ENCODE data around the gene SEMA6A.

Gene SEMA6A

GRCh38 chr5:116436674-116437350 lies 137.8 kb downstream of the SEMA6A start:
- FAIRE-seq, result no peak

DNA sequence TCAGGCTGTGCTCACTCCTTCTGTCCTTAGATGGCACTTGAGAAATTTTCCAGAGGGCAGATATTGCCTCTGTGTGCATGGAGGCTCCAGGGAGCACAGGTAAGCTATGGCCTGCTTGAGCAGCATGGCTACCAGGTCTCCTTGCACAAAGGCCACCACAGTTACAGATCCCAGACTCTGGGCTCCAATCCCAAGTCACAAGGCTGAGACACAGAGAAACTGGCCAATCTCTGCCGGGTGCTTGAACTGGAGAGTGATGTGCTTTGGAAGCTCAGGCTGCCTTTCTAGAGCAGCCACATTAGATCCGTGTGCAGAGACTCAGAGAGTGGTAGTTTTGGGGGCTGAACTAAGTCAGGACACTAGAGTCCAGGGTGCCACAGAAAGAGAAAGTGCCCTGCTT lies 145.7 kb downstream of the SEMA6A start:
- no peak for FAIRE-seq

DNA sequence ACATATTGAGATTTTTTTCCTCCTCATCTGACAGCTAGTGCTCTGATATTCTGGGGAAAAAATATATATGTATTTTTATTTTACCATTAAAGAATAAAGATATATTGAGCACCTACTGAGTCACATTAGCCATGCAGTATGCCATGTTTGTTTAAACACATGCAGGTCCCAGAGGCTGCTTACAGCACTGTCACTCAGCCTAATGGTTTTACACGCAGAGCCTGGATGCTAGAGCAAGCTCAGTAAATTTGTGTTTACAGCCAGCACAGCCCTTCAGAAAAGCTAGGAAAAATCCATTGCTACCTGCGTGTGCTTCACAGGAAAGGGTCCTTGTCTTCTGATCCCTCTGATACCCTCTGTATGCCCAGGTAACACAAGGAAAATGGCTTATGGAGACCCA lies 146.2 kb downstream of the SEMA6A start:
- FAIRE-seq, result no peak

GRCh38 chr5:116424951-116425350 lies 149.7 kb downstream of the SEMA6A start:
- no peak for FAIRE-seq

GRCh38 chr5:116424258-116424615 lies 150.4 kb downstream of the SEMA6A start:
- FAIRE-seq, result no peak

- no peak for FAIRE-seq
Measured at GRCh38 chr5:116423587-116424257, 150.9 kb downstream of the SEMA6A start.

GRCh38 chr5:116423141-116423540 lies 151.5 kb downstream of the SEMA6A start:
- FAIRE-seq, result no peak

- no peak for FAIRE-seq
Measured at GRCh38 chr5:116421080-116421629, 153.5 kb downstream of the SEMA6A start.

- FAIRE-seq, result no peak
Measured at GRCh38 chr5:116420540-116420939, 154.1 kb downstream of the SEMA6A start.

DNA sequence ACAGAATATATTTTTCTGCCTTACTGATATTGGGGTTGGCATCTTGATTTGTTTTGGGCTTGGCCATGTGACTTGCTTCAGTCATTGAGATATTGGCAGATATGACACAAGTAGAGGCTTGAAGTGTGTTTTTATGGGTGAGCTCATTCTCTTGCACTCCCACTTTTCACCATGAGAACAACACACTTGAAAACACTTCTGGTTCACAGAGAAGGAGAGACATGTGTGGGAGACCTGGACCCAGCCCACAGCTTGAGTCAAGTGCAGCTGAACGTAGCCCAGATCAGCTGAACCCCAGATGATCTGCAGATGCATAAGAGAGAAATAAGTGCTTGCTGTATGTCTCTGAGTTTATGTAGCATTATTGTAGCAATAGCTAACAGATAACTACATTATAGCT lies 155.4 kb downstream of the SEMA6A start:
- no peak for FAIRE-seq

- FAIRE-seq, result no peak
Measured at GRCh38 chr5:116418774-116419173, 155.8 kb downstream of the SEMA6A start.

- FAIRE-seq, result no peak
Measured at GRCh38 chr5:116418016-116418415, 156.6 kb downstream of the SEMA6A start.

DNA sequence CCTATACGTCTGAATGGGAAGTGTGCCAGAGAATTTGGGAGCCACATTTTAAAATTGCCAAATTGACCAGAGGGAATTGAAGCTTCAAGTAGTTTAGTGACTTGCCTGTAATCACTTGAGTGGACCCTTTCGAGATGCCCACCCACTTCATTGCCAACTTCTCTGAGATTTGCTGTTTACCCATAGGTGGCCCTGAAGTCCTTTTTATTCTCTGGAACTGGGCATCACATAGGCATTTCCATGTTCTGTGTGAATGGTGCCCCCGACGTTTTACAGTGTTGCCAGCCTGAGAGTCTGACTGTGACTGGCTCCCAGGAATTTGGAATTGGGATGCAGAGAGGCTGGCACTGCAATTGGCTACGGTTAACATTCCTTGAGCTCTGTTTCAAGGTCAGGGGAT lies 158.6 kb downstream of the SEMA6A start:
- FAIRE-seq, result no peak

GRCh38 chr5:116415182-116415581 lies 159.4 kb downstream of the SEMA6A start:
- FAIRE-seq, result no peak

DNA sequence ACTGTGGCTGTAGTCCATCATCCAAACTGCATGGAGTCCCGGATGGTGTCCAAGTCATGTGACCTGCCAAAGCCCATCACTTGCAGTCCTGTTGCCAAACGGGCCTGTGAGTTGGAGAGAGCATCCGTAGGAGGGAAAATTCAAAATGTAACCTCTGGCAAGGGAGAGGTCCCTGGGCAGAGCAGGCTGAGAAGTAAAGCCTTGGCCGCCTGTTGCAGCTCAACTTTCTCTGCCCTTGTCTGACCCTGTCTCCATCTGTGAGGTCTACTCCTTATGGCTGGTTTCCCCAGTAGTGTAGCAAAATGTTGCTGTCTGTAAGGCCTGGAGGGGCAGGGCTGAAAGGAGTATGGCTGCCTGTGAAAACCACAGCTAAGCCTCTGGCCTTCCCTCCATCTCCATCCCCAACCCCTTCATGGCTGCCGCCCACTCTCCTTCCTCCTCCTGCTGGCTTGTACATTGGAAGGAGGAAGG lies 163.5 kb downstream of the SEMA6A start:
- FAIRE-seq, result no peak

GRCh38 chr5:116410336-116410890 lies 164.2 kb downstream of the SEMA6A start:
- FAIRE-seq, result no peak

- no peak for FAIRE-seq
Measured at GRCh38 chr5:116409591-116410296, 164.9 kb downstream of the SEMA6A start.

GRCh38 chr5:116406306-116407041 lies 168.1 kb downstream of the SEMA6A start:
- no peak for FAIRE-seq

- no peak for FAIRE-seq
Measured at GRCh38 chr5:116404792-116405191, 169.8 kb downstream of the SEMA6A start.

GRCh38 chr5:116404016-116404415 lies 170.6 kb downstream of the SEMA6A start:
- FAIRE-seq, result no peak

GRCh38 chr5:116402235-116402634 lies 172.4 kb downstream of the SEMA6A start:
- FAIRE-seq, result no peak

GRCh38 chr5:116401576-116401975 lies 173.0 kb downstream of the SEMA6A start:
- FAIRE-seq, result no peak
